BE2C (cell line): ENCODE data around the gene RALGPS2.
"Not testable (repeated sequence)": the region's sequence is repeated elsewhere in the genome, so short reads cannot be mapped to it uniquely, and the experiment has no call there.

Source experiments
- DNase-seq: peaks from one replicate; pipeline ENCODE4 v3.0.0-alpha.2; 2020
- H3K27me3 ChIP-seq: fragments of 250-450 bp; sonication (Bioruptor Pico); 2 replicates; pipeline ENCODE4 v1.5.1; 2020; ENCODE audit warnings: mild to moderate bottlenecking
- H3K36me3 ChIP-seq: fragments of 250-450 bp; sonication (Bioruptor Pico); 2 replicates; pipeline ENCODE4 v1.5.1; 2020; ENCODE audit warnings: mild to moderate bottlenecking
- H3K4me1 ChIP-seq: fragments of 250-450 bp; sonication (Bioruptor Pico); 2 replicates; pipeline ENCODE4 v1.5.1; 2020
- H3K4me3 ChIP-seq: 2 replicates; pipeline ENCODE4 v1.5.1; 2011; ENCODE audit warnings: low read depth, low read length
- H3K9me3 ChIP-seq: fragments of 250-450 bp; sonication (Bioruptor Pico); 2 replicates; pipeline ENCODE4 v1.5.1; 2020
- CTCF ChIP-seq: IDR thresholded peaks from 2 replicates; pipeline ENCODE4 v1.5.1; 2012; ENCODE audit warnings: mild to moderate bottlenecking, low read depth, low read length

The RALGPS2 gene

GRCh38 chr1:178946855-178947676 lies 222.0 kb downstream of the RALGPS2 start:
- no peak overlapping the region for H3K4me3 ChIP-seq
- no peaks in the 10 kb centered on the region; the same call in 1 of the 2 replicates for H3K27me3 ChIP-seq
- no peaks in the 10 kb centered on the region for H3K9me3 ChIP-seq
- no peaks in the 10 kb centered on the region for H3K4me1 ChIP-seq
- TF ChIP-seq CTCF = no peak
- H3K36me3 ChIP-seq = no peaks in the 10 kb centered on the region
- no peak for DNase-seq

GRCh38 chr1:178947677-178947981 lies 222.6 kb downstream of the RALGPS2 start:
- Histone ChIP-seq H3K4me3 (no peak overlapping the region), H3K36me3 (no peaks in the 10 kb centered on the region), H3K27me3 (no peaks in the 10 kb centered on the region; the same call in 1 of the 2 replicates), H3K9me3 (no peaks in the 10 kb centered on the region), H3K4me1 (no peaks in the 10 kb centered on the region)
- no peak for DNase-seq
- TF ChIP-seq CTCF = no peak

GRCh38 chr1:178948676-178949075 lies 223.6 kb downstream of the RALGPS2 start:
- no peaks in the 10 kb centered on the region for H3K36me3 ChIP-seq
- no peaks in the 10 kb centered on the region for H3K9me3 ChIP-seq
- no peaks in the 10 kb centered on the region for H3K4me1 ChIP-seq
- no peaks in the 10 kb centered on the region; the same call in 1 of the 2 replicates for H3K27me3 ChIP-seq
- no peak overlapping the region for H3K4me3 ChIP-seq
- DNase-seq = no peak
- no peak for TF ChIP-seq CTCF

- not testable (repeated sequence) for H3K4me3 ChIP-seq, H3K4me1 ChIP-seq, DNase-seq, H3K36me3 ChIP-seq, H3K27me3 ChIP-seq, H3K9me3 ChIP-seq
Measured at GRCh38 chr1:178949866-178950265, 224.8 kb downstream of the RALGPS2 start.

GRCh38 chr1:178951600-178951999 lies 226.6 kb downstream of the RALGPS2 start:
- Histone ChIP-seq H3K4me1 (no peaks in the 10 kb centered on the region), H3K27me3 (no peaks in the 10 kb centered on the region), H3K4me3 (no peak overlapping the region), H3K9me3 (no peaks in the 10 kb centered on the region), H3K36me3 (no peaks in the 10 kb centered on the region)
- no peak for DNase-seq
- no peak for TF ChIP-seq CTCF

- no peak overlapping the region for H3K4me3 ChIP-seq
- TF ChIP-seq CTCF = no peak
- no peaks in the 10 kb centered on the region for H3K27me3 ChIP-seq
- DNase-seq = no peak
- H3K4me1 ChIP-seq = no peaks in the 10 kb centered on the region
- no peaks in the 10 kb centered on the region for H3K9me3 ChIP-seq
- H3K36me3 ChIP-seq = no peaks in the 10 kb centered on the region
Measured at GRCh38 chr1:178953034-178953433, 228.0 kb downstream of the RALGPS2 start.
